ENCODE results near the gene SLC22A4.

- TF ChIP-seq, protein P1, sequence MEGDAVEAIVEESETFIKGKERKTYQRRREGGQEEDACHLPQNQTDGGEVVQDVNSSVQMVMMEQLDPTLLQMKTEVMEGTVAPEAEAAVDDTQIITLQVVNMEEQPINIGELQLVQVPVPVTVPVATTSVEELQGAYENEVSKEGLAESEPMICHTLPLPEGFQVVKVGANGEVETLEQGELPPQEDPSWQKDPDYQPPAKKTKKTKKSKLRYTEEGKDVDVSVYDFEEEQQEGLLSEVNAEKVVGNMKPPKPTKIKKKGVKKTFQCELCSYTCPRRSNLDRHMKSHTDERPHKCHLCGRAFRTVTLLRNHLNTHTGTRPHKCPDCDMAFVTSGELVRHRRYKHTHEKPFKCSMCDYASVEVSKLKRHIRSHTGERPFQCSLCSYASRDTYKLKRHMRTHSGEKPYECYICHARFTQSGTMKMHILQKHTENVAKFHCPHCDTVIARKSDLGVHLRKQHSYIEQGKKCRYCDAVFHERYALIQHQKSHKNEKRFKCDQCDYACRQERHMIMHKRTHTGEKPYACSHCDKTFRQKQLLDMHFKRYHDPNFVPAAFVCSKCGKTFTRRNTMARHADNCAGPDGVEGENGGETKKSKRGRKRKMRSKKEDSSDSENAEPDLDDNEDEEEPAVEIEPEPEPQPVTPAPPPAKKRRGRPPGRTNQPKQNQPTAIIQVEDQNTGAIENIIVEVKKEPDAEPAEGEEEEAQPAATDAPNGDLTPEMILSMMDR (IDR thresholded peaks at IDR 0.05; ENCODE audit: poor library complexity, severe bottlenecking), result no peak
- TF ChIP-seq POLR2AphosphoS5 (IDR thresholded peaks at IDR 0.05), result no peak
- TF ChIP-seq RAD21 (conservative IDR thresholded peaks at IDR 0.05), result no peak
These were observed 14.5 kb downstream of the SLC22A4 start for GRCh38 chr5:132308701-132309100.
